GM12874 (cell line): Measurements from ENCODE around the gene EPYC.

Source experiments
- CTCF ChIP-seq: IDR thresholded peaks from 2 replicates; pipeline ENCODE4 v1.5.1; 2011; ENCODE audit warnings: low read depth, mild to moderate bottlenecking, control low read depth, low read length, moderate library complexity; ENCODE audit not compliant: insufficient read depth

EPYC gene

GRCh38 chr12:90924406-90924805 is 80.4 kb downstream of the EPYC start:
- TF ChIP-seq CTCF, result no peak

- no peak for TF ChIP-seq CTCF
These were observed 82.6 kb downstream of the EPYC start for GRCh38 chr12:90922145-90922627.

GRCh38 chr12:90921536-90921935 is 83.2 kb downstream of the EPYC start:
- TF ChIP-seq CTCF, result no peak

- TF ChIP-seq CTCF, result no peak
These were observed 84.5 kb downstream of the EPYC start for GRCh38 chr12:90920222-90920621.

GRCh38 chr12:90917431-90917830 is 87.3 kb downstream of the EPYC start:
- TF ChIP-seq CTCF, result no peak

- TF ChIP-seq CTCF, result no peak
These were observed 88.3 kb downstream of the EPYC start for GRCh38 chr12:90916516-90916915.

- no peak for TF ChIP-seq CTCF
These were observed 89.4 kb downstream of the EPYC start for GRCh38 chr12:90915353-90915752.
